ENCODE data around the gene GAL3ST1.
"Not testable (repeated sequence)": the region's sequence is repeated elsewhere in the genome, so short reads cannot be mapped to it uniquely, and the experiment has no call there.

Gene GAL3ST1

DNA sequence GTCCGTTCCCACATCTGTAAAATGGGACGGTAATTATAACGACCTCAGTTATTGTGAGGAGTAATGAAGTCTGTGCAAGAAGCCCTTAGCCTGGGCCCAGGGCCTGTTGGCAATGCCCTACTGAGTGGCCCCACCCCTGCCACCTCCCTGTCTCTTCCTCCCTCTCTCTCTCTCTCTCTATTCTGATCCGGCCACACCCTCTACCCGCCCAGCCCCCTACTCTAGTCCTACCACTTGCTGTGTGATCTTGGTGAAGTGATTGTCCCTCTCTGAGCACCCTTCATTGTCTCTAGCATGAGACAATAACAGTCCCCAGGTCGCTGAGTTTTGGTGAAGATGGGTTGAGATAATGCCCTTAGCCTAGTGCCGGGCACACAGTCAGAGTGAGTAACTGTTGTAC lies 20.5 kb downstream of the GAL3ST1 start:
- Histone ChIP-seq H4K91ac (ENCODE audit: low read length) (no peak overlapping the region), H3K79me1 (replicated peaks; ENCODE audit: low read length, poor library complexity, severe bottlenecking) (peaks cover 16% of the 10 kb centered on the region), H3K9me3 (ENCODE audit: control insufficient read depth, low read length) (no peaks in the 10 kb centered on the region), H2BK5ac (ENCODE audit: low read depth, low read length, poor library complexity, severe bottlenecking) (no peak overlapping the region), H3K9ac (ENCODE audit: low read length) (no peak overlapping the region), H3K4ac (ENCODE audit: low read depth in 1 of 2, low read length in 2 of 2) (no peak overlapping the region), H2BK120ac (ENCODE audit: low read depth, low read length) (no peak overlapping the region), H3K14ac (ENCODE audit: low read length in 2 of 2) (peak overlapping the region in 1 of 2 experiments; percentile 22), H3K27me3 (ENCODE audit: control insufficient read depth in 1 of 2, insufficient read depth in 1 of 2, low read length in 2 of 2) (peaks cover 0 to 17% of the 10 kb centered on the region in 2 experiments), H2BK12ac (ENCODE audit: low read length in 2 of 2) (no peak overlapping the region), H2AK5ac (ENCODE audit: low read length, severe bottlenecking) (no peak overlapping the region), H3K36me3 (ENCODE audit: control insufficient read depth in 1 of 2, insufficient read depth in 2 of 2, low read depth in 1 of 2, low read length in 2 of 2) (peaks cover 0 to 46% of the 10 kb centered on the region in 2 experiments), H4K8ac (ENCODE audit: low read length) (no peak overlapping the region), H3K4me1 (ENCODE audit: control insufficient read depth, insufficient read depth, low read depth, low read length) (peaks cover 6% of the 10 kb centered on the region), H3K27ac (ENCODE audit: low read length, poor library complexity, severe bottlenecking) (no peak overlapping the region), H3K23ac (ENCODE audit: low read length in 2 of 2) (peak overlapping the region in 1 of 2 experiments; percentile 43), H2BK15ac (ENCODE audit: low read depth, poor library complexity, severe bottlenecking) (no peak overlapping the region), H3K18ac (ENCODE audit: low read depth in 1 of 2, low read length in 2 of 2) (no peak overlapping the region), H2AFZ (ENCODE audit: low read depth, low read length) (no peak overlapping the region), H3K4me2 (ENCODE audit: low read length, poor library complexity, severe bottlenecking) (no peak overlapping the region), H3K4me3 (ENCODE audit: insufficient read depth in 1 of 2, low read depth in 1 of 2, low read length in 2 of 2) (no peak overlapping the region)
- 76% methylated on average over 3 of the region's 7 CpGs for WGBS
- DNase-seq = no peak

DNA sequence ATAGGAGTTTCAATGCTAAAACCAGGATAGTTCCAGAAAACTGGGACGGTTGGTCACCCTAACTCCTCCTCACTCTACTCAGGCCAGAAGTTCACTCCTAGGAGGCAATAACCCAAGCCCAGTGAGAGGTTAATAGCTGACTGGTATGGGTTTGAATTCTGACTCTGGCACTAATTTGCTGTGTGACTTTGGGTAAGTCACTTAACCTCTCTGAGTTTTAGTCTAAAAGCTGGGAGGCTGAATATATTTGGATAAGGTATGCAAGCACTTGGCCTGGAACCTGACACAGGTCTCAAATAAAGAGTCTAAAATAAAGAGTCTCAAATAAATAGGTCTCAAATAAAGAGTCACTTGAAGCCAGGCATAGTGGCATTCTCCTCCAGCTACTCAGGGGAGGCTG lies 21.7 kb downstream of the GAL3ST1 start:
- no peak overlapping the region for H4K8ac ChIP-seq (ENCODE audit: low read length)
- H4K91ac ChIP-seq (ENCODE audit: low read length) = no peak overlapping the region
- no peak overlapping the region for H2BK12ac ChIP-seq (ENCODE audit: low read length in 2 of 2)
- H3K23ac ChIP-seq (ENCODE audit: low read length in 2 of 2) = no peak overlapping the region
- H3K4me2 ChIP-seq (ENCODE audit: low read length, poor library complexity, severe bottlenecking) = no peak overlapping the region
- H3K27me3 ChIP-seq (ENCODE audit: control insufficient read depth in 1 of 2, insufficient read depth in 1 of 2, low read length in 2 of 2) = peaks cover 6 to 27% of the 10 kb centered on the region in 2 experiments
- H3K4ac ChIP-seq (ENCODE audit: low read depth in 1 of 2, low read length in 2 of 2) = no peak overlapping the region
- H3K4me1 ChIP-seq (ENCODE audit: control insufficient read depth, insufficient read depth, low read depth, low read length) = peaks cover 6% of the 10 kb centered on the region
- no peak overlapping the region for H3K18ac ChIP-seq (ENCODE audit: low read depth in 1 of 2, low read length in 2 of 2)
- H3K9ac ChIP-seq (ENCODE audit: low read length) = no peak overlapping the region
- peaks cover 0 to 39% of the 10 kb centered on the region in 2 experiments for H3K36me3 ChIP-seq (ENCODE audit: control insufficient read depth in 1 of 2, insufficient read depth in 2 of 2, low read depth in 1 of 2, low read length in 2 of 2)
- H2AK5ac ChIP-seq (ENCODE audit: low read length, severe bottlenecking) = no peak overlapping the region
- H2AFZ ChIP-seq (ENCODE audit: low read depth, low read length) = no peak overlapping the region
- DNase-seq = no peak
- H3K4me3 ChIP-seq (ENCODE audit: insufficient read depth in 1 of 2, low read depth in 1 of 2, low read length in 2 of 2) = no peak overlapping the region
- no peak overlapping the region for H3K27ac ChIP-seq (ENCODE audit: low read length, poor library complexity, severe bottlenecking)
- no CpG with 5 or more reads among the region's 1 CpG for WGBS
- no peak overlapping the region for H2BK15ac ChIP-seq (ENCODE audit: low read depth, poor library complexity, severe bottlenecking)
- H3K79me1 ChIP-seq (replicated peaks; ENCODE audit: low read length, poor library complexity, severe bottlenecking) = peaks cover 11% of the 10 kb centered on the region
- no peak overlapping the region for H2BK120ac ChIP-seq (ENCODE audit: low read depth, low read length)
- H3K14ac ChIP-seq (ENCODE audit: low read length in 2 of 2) = no peak overlapping the region
- H2BK5ac ChIP-seq (ENCODE audit: low read depth, low read length, poor library complexity, severe bottlenecking) = no peak overlapping the region
- H3K9me3 ChIP-seq (ENCODE audit: control insufficient read depth, low read length) = no peaks in the 10 kb centered on the region

DNA sequence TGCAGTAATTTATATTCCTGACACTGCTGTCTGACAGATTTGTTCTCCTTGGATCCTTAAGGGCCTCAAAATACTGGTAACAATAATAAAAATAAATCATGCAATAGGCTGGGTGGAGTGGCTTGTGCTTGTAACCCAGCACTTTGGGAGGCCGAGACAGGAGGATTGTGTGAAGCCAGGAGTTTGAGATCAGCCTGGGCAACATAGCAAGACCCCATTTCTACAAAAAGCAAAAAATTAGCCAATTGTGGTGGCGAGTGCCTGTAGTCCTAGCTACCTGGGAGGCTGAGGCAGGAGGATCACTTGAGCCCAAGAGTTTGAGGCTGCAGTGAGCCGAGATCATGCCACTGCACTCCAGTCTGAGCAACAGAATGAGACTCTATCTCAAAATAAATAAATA lies 22.7 kb downstream of the GAL3ST1 start:
- H3K23ac ChIP-seq (ENCODE audit: low read length in 2 of 2); H3K4ac ChIP-seq (ENCODE audit: low read depth in 1 of 2, low read length in 2 of 2); H2BK15ac ChIP-seq (ENCODE audit: low read depth, poor library complexity, severe bottlenecking); H3K9me3 ChIP-seq (ENCODE audit: control insufficient read depth, low read length); H2BK12ac ChIP-seq (ENCODE audit: low read length in 2 of 2); DNase-seq; H3K9ac ChIP-seq (ENCODE audit: low read length); H2AFZ ChIP-seq (ENCODE audit: low read depth, low read length); H3K14ac ChIP-seq (ENCODE audit: low read length in 2 of 2); H3K4me1 ChIP-seq (ENCODE audit: control insufficient read depth, insufficient read depth, low read depth, low read length); H3K79me1 ChIP-seq (replicated peaks; ENCODE audit: low read length, poor library complexity, severe bottlenecking); H4K8ac ChIP-seq (ENCODE audit: low read length); H4K91ac ChIP-seq (ENCODE audit: low read length); H3K18ac ChIP-seq (ENCODE audit: low read depth in 1 of 2, low read length in 2 of 2); H2AK5ac ChIP-seq (ENCODE audit: low read length, severe bottlenecking); H2BK120ac ChIP-seq (ENCODE audit: low read depth, low read length); H2BK5ac ChIP-seq (ENCODE audit: low read depth, low read length, poor library complexity, severe bottlenecking); H3K4me3 ChIP-seq (ENCODE audit: insufficient read depth in 1 of 2, low read depth in 1 of 2, low read length in 2 of 2); H3K4me2 ChIP-seq (ENCODE audit: low read length, poor library complexity, severe bottlenecking); H3K27ac ChIP-seq (ENCODE audit: low read length, poor library complexity, severe bottlenecking): not testable (repeated sequence)
- H3K36me3 ChIP-seq (ENCODE audit: control insufficient read depth in 1 of 2, insufficient read depth in 2 of 2, low read depth in 1 of 2, low read length in 2 of 2) = peaks cover 0 to 34% of the 10 kb centered on the region in 2 experiments
- peaks cover 7 to 37% of the 10 kb centered on the region in 2 experiments for H3K27me3 ChIP-seq (ENCODE audit: control insufficient read depth in 1 of 2, insufficient read depth in 1 of 2, low read length in 2 of 2)
- WGBS = 73% methylated on average over 2 of the region's 3 CpGs

DNA sequence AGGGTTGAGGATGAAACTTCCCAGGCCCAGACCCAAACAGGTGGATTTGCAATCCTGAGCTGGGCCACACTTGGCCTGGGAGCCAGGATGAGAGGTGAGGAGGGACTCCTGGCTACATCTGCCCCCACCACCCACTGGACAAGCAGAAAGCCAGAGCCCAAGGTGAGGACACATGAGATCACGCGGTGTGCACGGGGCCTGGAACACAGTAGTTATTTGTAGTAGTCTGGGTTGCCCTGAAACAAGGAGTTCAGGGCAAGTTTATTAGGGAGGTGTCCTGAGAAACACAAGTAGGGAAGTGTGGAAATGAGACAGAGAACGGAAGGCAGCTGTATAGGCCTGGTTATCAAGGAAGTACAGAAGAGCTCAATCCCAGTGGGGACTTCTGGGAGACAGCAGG lies 27.3 kb downstream of the GAL3ST1 start:
- Histone ChIP-seq H2BK12ac (ENCODE audit: low read length in 2 of 2) (no peak overlapping the region), H3K9me3 (ENCODE audit: control insufficient read depth, low read length) (no peaks in the 10 kb centered on the region), H3K23ac (ENCODE audit: low read length in 2 of 2) (no peak overlapping the region), H4K8ac (ENCODE audit: low read length) (no peak overlapping the region), H3K9ac (ENCODE audit: low read length) (no peak overlapping the region), H3K4me2 (ENCODE audit: low read length, poor library complexity, severe bottlenecking) (no peak overlapping the region), H3K27me3 (ENCODE audit: control insufficient read depth in 1 of 2, insufficient read depth in 1 of 2, low read length in 2 of 2) (peaks cover 7 to 68% of the 10 kb centered on the region in 2 experiments), H2AFZ (ENCODE audit: low read depth, low read length) (no peak overlapping the region), H3K27ac (ENCODE audit: low read length, poor library complexity, severe bottlenecking) (no peak overlapping the region), H2BK15ac (ENCODE audit: low read depth, poor library complexity, severe bottlenecking) (no peak overlapping the region), H3K36me3 (ENCODE audit: control insufficient read depth in 1 of 2, insufficient read depth in 2 of 2, low read depth in 1 of 2, low read length in 2 of 2) (peaks cover 0 to 6% of the 10 kb centered on the region in 2 experiments), H3K14ac (ENCODE audit: low read length in 2 of 2) (peak overlapping the region in 1 of 2 experiments; percentile 42), H3K18ac (ENCODE audit: low read depth in 1 of 2, low read length in 2 of 2) (no peak overlapping the region), H3K4me1 (ENCODE audit: control insufficient read depth, insufficient read depth, low read depth, low read length) (peaks cover 9% of the 10 kb centered on the region), H2BK120ac (ENCODE audit: low read depth, low read length) (no peak overlapping the region), H3K4me3 (ENCODE audit: insufficient read depth in 1 of 2, low read depth in 1 of 2, low read length in 2 of 2) (no peak overlapping the region), H2BK5ac (ENCODE audit: low read depth, low read length, poor library complexity, severe bottlenecking) (no peak overlapping the region), H4K91ac (ENCODE audit: low read length) (no peak overlapping the region), H3K79me1 (replicated peaks; ENCODE audit: low read length, poor library complexity, severe bottlenecking) (peaks cover 2% of the 10 kb centered on the region), H2AK5ac (ENCODE audit: low read length, severe bottlenecking) (no peak overlapping the region), H3K4ac (ENCODE audit: low read depth in 1 of 2, low read length in 2 of 2) (no peak overlapping the region)
- WGBS = 85% methylated on average over 4 of the region's 4 CpGs
- DNase-seq = no peak

Measured in mesenchymal stem cell (in vitro differentiated cells and primary cell).